Motor neuron (in vitro differentiated cells): Measurements from ENCODE around the gene FAM124B. TPM values are rescaled to one million over a fixed set of nuclear protein-coding genes. Genes with fewer than 3 reads are reported as not detected.

Source experiments
- ATAC-seq, 8 experiments: fragments of 200-7000 bp; cut with Tn5 transposase; replicated peaks in 6 of 8; 2 replicates each; pipeline ENCODE4 v1.8.0; 2021; ENCODE audit warnings: mild to moderate bottlenecking in 8 of 8, moderate library complexity in 8 of 8
- H3K27ac ChIP-seq, 2 donors: fragments of 250-450 bp; sonication (Bioruptor Pico); 2 replicates each; pipeline ENCODE4 v1.9.0; 2021; ENCODE audit warnings: antibody characterized with exemption in 2 of 2, mild to moderate bottlenecking in 2 of 2, moderate library complexity in 1 of 2
- H3K4me1 ChIP-seq, 2 donors: fragments of 250-450 bp; sonication (Bioruptor Pico); replicated peaks in 1 of 2; 2 replicates each; pipeline ENCODE4 v1.6.1; 2021; ENCODE audit warnings: antibody characterized with exemption in 2 of 2, mild to moderate bottlenecking in 2 of 2, moderate library complexity in 1 of 2
- H3K4me3 ChIP-seq, 5 donors: fragments of 250-450 bp; sonication (Bioruptor Pico); 2 replicates each; pipeline ENCODE4 v1.9.0; 2021; ENCODE audit warnings: antibody characterized with exemption in 5 of 5, mild to moderate bottlenecking in 5 of 5, moderate library complexity in 4 of 5
- WGBS, 10 experiments: fragments of 450-650 bp; shearing (Covaris generic); methylation state at CpG; one replicate each; pipeline ENCODE4 v1.0.0; 2022; 5-methylcytosine and 5-hydroxymethylcytosine counted together
- in situ Hi-C, 9 experiments: fragments of 400-800 bp; cut with MboI; loops; one replicate each; pipeline ENCODE4 v1.15.0; 2021; ENCODE audit warnings: low sequenced_read_pairs in 9 of 9, low pct_unique_long_range_greater_than_20kb in 2 of 9; ENCODE audit not compliant: unreplicated experiment in 9 of 9
- total RNA-seq, 8 experiments: library from RNA; unstranded; fragments of 300-600 nt; gene quantifications; 2 replicates each; pipeline versions ENCODE4 v1.2.3 to v1.2.4, GENCODE V29; 2022

FAM124B gene, protein sequence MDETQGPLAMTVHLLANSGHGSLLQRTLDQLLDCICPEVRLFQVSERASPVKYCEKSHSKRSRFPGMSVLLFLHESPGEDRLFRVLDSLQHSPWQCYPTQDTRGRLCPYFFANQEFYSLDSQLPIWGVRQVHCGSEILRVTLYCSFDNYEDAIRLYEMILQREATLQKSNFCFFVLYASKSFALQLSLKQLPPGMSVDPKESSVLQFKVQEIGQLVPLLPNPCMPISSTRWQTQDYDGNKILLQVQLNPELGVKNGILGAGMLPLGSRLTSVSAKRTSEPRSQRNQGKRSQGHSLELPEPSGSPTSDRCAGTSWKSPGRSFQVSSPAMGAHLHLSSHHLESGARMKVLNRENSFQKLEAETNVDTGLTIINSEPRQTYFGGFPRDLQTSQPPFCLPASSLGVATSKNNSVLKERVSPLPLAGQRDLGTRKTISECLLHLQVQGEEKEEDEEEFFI
- under 1 TPM in 4 of 8 experiments, not detected in 4; 0.09 to 0.97 (median 0.23) TPM for total RNA-seq

- in situ Hi-C loops = no loop called here
- no peak within 1 kb of the TSS for H3K27ac ChIP-seq
- ATAC-seq = peak in 4 of 8 experiments; percentile 37 to 100 (median 68)
- H3K4me1 ChIP-seq = no peaks in the 10 kb centered on the region
- no peak within 1 kb of the TSS for H3K4me3 ChIP-seq
- WGBS, 10 experiments = 30 to 100% (median 85%) methylated on average over 2 to 17 of the region's 19 CpGs
Observed at GRCh38 chr2:224401641-224402342, at the start of gene FAM124B. FAM124B (minus strand) TSS chr2:224402107; CDS start chr2:224401768, 339 bp downstream.

- Histone ChIP-seq H3K4me1 (no peaks in the 10 kb centered on the region), H3K27ac (no peak overlapping the region), H3K4me3 (no peak overlapping the region)
- in situ Hi-C loops = no loop called here
- 23 to 100% (median 60%) methylated on average over 1 to 4 of the region's 4 CpGs for WGBS, 10 experiments
- ATAC-seq = peak in 3 of 8 experiments; percentile 42 to 61 (median 58)
Observed at GRCh38 chr2:224449212-224450147, 47.6 kb upstream of the FAM124B start.

DNA sequence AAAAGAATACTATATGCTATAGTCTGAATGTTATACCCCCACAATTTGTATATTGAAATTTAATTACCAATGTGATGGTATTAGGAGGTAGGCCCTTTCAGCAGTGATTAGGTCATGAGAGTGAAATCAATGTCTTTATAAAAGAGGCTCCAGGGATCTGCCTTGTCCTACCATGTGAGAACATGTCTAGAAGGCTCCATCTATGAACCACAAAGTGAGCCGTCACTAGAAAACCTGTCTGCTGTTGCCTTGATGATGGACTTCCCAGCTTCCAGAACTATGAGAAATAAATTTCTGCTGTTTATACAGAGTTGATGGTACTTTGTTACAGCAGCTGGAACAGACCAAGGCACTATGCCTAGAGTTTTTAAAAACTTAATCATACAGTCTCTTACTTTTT is 46.3 kb upstream of the FAM124B start:
- no peak for ATAC-seq
- WGBS, 10 experiments = 80 to 100% (median 100%) methylated on average over 1 of the region's 1 CpG; no CpG with 5 or more reads in 5 of the 10 experiments
- H3K4me3 ChIP-seq = no peak overlapping the region
- H3K27ac ChIP-seq = no peak overlapping the region
- in situ Hi-C loops = no loop called here
- no peaks in the 10 kb centered on the region for H3K4me1 ChIP-seq

- Histone ChIP-seq H3K27ac (no peak overlapping the region), H3K4me1 (no peaks in the 10 kb centered on the region), H3K4me3 (no peak overlapping the region)
- in situ Hi-C loops = no loop called here
- 67 to 100% (median 94%) methylated on average over 1 to 3 of the region's 4 CpGs; no CpG with 5 or more reads in 3 of the 10 experiments for WGBS, 10 experiments
- no peak for ATAC-seq
Observed at GRCh38 chr2:224444783-224445182, 42.9 kb upstream of the FAM124B start.

DNA sequence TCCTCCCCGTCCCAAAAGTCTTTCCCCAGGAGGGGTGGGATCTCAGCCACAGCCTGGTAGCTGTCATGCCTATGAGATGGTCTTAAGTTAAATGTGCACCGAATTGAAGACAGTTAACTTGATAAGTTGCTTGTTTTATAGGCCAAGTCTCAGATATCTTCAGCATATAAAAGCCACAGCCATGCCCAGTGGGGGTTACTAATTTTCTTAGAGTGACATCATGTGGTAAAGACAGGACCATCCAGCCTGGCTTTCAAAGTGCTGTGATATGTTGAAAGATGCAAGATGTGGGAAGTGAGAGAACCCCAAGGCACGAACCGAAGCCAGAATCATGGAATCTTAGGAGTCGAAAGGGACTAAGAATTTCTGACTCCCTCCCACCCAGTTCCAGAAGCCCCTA is 42.1 kb upstream of the FAM124B start:
- H3K4me3 ChIP-seq = no peak overlapping the region
- in situ Hi-C loops = no loop called here
- ATAC-seq = no peak
- H3K4me1 ChIP-seq = no peaks in the 10 kb centered on the region
- WGBS, 10 experiments = 15 to 100% (median 66%) methylated on average over 1 to 5 of the region's 5 CpGs; no CpG with 5 or more reads in 2 of the 10 experiments
- no peak overlapping the region for H3K27ac ChIP-seq

DNA sequence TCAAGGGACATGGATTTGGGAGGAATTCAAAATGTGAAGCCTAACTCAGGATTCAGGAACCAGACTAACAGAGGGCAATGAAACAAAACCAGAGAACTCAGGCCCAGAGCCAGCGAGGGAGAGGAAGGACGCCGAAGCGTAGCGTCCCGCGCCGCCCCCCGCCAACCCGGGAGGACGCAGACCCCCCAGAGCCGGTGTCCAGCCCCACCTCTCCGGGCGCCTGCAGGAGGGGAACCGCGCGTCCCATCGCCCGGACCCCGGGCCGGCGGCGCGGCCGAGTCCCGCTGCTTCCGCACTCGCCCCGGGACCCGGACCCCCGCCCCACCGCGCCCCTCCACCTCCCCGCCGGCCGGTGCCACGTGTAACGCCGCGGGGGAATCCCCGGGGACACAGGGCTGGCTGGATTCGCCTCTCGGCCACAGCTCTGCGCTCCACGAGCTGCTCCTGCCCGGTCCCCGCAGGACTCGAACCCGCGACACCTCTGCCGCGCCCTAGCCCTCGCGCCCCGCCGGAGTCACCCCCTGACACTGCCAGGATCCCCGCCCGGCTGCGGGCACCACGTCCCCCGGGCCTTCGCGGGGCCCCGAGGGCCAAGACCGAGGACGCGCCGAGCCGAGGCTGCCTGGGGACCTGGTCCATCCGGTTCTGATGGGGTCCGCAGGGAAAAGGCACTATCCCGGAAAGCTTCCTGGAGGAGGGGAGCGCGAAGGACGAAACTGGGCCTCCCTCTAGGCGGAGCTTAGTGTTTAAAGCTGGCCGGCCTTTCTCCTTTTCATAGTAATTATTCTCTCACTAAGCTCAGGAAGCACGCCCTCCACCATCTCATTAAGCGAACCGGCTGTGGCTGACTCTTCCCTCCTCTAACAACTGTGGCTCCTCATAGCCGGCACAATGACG is 40.4 kb upstream of the FAM124B start:
- Histone ChIP-seq H3K4me1 (no peaks in the 10 kb centered on the region), H3K4me3 (no peak overlapping the region), H3K27ac (no peak overlapping the region)
- ATAC-seq = peak in 3 of 8 experiments; percentile 89 to 92 (median 89)
- WGBS, 10 experiments = 17 to 92% (median 53%) methylated on average over 1 to 8 of the region's 82 CpGs; no CpG with 5 or more reads in 2 of the 10 experiments
- in situ Hi-C loops = no loop called here

DNA sequence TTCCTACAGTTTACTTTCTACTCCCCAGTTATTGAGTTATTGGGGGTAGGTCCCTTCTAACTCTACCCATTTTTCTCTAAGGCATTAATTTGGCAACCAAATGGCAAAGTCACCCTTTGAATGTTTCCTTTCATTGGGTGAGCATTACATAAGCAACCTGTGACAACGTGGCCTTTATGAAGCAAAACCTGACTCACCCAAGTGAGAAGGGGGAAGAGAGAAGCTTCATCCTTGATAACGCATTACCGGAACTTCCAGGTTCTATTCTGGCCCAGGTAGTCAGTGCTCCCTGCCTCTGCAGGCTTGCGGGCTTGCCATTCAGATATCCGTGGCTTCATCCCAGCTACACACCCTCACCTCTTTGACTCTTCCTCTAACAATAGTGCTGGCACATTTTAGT is 39.1 kb upstream of the FAM124B start:
- H3K4me1 ChIP-seq = no peaks in the 10 kb centered on the region
- no peak overlapping the region for H3K4me3 ChIP-seq
- 56 to 100% (median 87%) methylated on average over 2 to 5 of the region's 5 CpGs; no CpG with 5 or more reads in 2 of the 10 experiments for WGBS, 10 experiments
- no peak overlapping the region for H3K27ac ChIP-seq
- ATAC-seq = no peak
- in situ Hi-C loops = no loop called here

- ATAC-seq = no peak
- H3K4me3 ChIP-seq = no peak overlapping the region
- in situ Hi-C loops = no loop called here
- no peaks in the 10 kb centered on the region for H3K4me1 ChIP-seq
- no peak overlapping the region for H3K27ac ChIP-seq
Observed at GRCh38 chr2:224438726-224439125, 36.8 kb upstream of the FAM124B start.

- no peak overlapping the region for H3K27ac ChIP-seq
- no CpG with 5 or more reads among the region's 1 CpG for WGBS, 10 experiments
- H3K4me3 ChIP-seq = no peak overlapping the region
- ATAC-seq = no peak
- H3K4me1 ChIP-seq = no peaks in the 10 kb centered on the region
- in situ Hi-C loops = no loop called here
Observed at GRCh38 chr2:224436634-224437033, 34.7 kb upstream of the FAM124B start.

GRCh38 chr2:224434618-224435017 is 32.7 kb upstream of the FAM124B start:
- WGBS, 10 experiments = 64 to 100% (median 91%) methylated on average over 1 to 4 of the region's 4 CpGs; no CpG with 5 or more reads in 1 of the 10 experiments
- Histone ChIP-seq H3K4me3 (no peak overlapping the region), H3K27ac (no peak overlapping the region), H3K4me1 (no peaks in the 10 kb centered on the region)
- in situ Hi-C loops = no loop called here
- ATAC-seq = no peak

- peak in 1 of 8 experiments; percentile 21 for ATAC-seq
- H3K4me3 ChIP-seq = no peak overlapping the region
- 8 to 44% (median 23%) methylated on average over 3 to 10 of the region's 10 CpGs; no CpG with 5 or more reads in 2 of the 10 experiments for WGBS, 10 experiments
- no peak overlapping the region for H3K27ac ChIP-seq
- no peaks in the 10 kb centered on the region for H3K4me1 ChIP-seq
- in situ Hi-C loops = no loop called here
Observed at GRCh38 chr2:224433442-224433841, 31.5 kb upstream of the FAM124B start.
